OCI-M1 (cell line): ENCODE data around the gene OR56A5.
A peak's percentile ranks its signal among the peaks of the same experiment; 100 is the strongest.
"Not testable (repeated sequence)": the region's sequence is repeated elsewhere in the genome, so short reads cannot be mapped to it uniquely, and the experiment has no call there.

Experiments used
- DNase-seq: peaks from one replicate; lab custom pipeline; 2025; lab: John Stamatoyannopoulos, UW

The OR56A5 gene, protein sequence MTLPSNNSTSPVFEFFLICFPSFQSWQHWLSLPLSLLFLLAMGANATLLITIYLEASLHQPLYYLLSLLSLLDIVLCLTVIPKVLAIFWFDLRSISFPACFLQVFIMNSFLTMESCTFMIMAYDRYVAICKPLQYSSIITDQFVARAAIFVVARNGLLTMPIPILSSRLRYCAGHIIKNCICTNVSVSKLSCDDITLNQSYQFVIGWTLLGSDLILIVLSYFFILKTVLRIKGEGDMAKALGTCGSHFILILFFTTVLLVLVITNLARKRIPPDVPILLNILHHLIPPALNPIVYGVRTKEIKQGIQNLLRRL

DNA sequence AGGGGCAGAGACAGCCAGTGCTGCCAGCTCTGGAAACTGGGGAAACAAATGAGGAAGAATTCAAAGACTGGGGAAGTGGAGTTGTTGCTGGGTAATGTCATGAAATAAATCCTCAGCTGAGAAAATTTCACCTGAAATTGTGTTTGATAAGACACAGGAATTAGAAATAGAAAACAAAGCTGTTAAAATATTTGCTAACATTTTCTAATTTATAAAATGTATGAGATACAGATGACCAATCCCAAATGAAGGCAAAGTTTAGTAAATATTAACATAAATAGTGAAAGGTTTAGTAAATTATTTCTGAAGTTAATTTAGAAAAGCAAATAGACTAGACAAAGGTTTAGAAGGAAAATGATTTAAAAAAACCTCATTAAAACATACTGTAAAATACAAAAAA is at the start of gene OR56A5:
TSS of gene OR56A5 (minus strand) at position 101 of the 400 bp plus-strand sequence. CDS start at position 101, 0 bp downstream.
- no peak for DNase-seq

DNA sequence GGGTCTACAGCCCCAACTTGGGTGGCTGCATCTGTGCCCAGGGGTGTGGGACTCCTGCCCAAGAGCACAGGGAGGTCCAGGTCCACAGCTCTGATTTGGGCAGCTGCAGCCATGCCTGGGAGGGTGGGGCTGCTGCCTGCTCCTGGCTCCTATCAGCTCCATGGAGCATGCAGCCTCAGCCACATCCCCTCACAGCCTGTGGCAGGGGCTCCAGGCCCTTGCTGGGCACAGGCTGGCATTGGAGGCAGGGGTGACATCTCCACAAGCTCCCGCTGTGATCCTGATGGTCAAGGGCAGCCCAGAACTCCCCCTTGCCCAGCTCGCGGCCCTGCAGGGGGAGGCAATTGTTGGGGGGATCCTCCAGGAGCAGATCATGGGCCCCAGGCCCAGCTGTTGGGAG is 44.7 kb upstream of the OR56A5 start:
- no peak for DNase-seq

DNA sequence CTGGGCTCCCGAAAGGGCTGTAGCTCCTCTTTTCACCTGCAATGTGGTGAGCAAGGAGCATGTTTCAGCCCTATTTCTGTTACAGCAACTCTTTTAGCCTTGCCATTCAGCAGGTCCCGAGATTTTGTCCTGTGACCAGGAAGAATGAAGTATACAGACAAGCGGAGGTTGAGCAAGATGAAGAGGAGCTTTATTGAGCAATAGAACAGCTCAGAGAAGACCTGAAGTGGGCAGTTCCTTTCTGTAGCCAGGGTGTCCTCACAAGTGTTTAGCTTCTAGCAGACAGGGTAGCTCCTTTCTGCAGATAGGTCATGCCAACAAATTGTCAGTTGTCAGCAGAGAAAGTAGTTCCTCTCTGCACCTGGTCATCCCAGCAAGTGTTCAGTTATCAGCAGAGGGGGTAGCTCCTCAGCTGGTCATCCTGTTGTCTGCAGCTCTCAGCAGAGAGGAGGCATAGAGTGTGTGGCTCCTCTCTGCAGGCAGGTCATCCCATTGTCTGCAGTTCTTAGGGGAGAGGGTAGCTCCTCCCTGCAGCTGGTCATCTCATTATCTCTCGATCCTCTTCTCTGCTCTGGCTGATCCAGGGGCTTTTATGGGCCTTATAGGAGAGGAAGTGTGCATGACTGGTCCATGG is 43.9 kb upstream of the OR56A5 start:
- DNase-seq = no peak

DNA sequence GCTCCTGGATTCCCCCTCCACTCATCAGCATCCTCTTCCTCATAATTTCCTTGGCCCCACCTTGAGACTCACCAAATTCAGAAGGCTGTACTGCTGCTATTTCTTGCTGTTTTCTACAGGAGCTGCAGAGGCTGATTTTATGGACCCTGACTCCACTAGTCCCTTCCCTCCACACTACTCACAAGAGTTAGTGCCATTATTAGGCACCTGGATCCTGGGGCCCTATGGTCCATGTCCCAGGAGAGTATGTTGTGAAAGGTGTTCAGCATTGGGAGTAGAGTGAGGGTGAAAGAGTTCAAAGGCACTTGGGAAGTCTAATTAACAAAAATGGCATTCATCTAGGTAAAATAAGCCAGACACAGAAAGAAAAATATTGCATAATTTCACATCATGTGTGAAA is 38.6 kb upstream of the OR56A5 start, which contains the start of gene OR56A4:
TSS of gene OR56A4 (minus strand) at position 101 of the 400 bp plus-strand sequence. CDS start 3,954 bp downstream, outside the sequence.
- no peak for DNase-seq

DNA sequence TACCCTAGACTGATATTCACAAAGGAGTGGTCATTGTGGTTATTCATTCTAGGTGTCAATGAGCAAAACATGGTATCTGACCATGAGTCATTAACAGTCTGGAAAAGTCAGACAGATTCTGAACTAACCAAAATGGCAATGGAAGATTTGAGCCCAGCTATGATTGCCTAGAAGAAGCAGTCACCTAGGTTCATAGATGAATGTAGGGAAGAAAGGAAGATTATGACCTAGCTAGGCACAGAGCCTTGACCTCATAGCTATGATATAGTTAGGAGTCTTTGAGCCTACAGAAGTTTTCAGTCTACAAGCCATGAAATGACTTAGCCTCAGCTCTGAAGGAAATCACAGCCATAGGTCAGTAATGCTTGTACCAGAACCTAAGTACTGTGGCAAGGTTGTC is 38.1 kb upstream of the OR56A5 start:
- no peak for DNase-seq

DNA sequence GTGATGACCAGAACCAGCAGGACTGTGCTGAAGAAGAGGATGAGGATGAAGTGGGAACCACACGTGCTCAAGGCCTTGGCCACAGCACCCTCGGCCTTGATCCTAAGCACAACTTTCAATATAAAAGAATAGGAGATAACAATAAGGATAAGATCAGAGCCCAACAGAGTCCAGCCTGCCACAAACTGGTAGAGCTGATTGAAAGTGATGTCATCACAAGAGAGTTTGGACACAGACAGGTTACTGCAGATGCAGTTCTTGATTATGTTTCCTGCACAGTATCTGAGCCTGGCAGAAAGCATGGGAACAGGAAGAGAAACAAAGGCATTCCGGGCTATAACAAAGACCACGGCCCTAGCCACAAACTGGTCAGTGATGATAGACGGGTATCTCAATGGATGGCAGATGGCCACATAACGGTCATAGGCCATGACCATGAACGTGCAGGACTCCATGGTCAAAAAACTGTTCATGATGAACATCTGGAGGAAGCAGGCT is 34.0 kb upstream of the OR56A5 start:
- peak; percentile 13 for DNase-seq

DNA sequence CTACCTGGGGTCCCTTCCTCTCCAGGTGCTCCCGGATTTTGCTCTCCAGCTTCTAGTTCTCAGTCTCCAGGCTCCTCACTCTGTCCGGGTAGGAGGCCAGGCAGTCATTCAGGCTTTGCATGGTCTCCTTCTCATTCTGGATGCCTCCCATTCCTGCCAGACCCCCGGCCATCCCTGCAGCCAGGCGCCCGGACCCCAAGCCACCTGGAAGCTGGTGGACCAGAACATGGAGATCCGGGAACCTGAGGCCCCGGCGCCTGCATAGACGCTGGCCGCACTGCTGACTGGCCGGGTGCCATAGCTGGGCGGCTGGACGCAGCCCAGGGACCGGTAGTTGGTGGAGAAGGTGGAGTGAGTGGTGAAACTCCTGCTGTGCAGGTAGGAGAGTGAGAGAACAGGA is 26.5 kb upstream of the OR56A5 start:
- no peak for DNase-seq

DNA sequence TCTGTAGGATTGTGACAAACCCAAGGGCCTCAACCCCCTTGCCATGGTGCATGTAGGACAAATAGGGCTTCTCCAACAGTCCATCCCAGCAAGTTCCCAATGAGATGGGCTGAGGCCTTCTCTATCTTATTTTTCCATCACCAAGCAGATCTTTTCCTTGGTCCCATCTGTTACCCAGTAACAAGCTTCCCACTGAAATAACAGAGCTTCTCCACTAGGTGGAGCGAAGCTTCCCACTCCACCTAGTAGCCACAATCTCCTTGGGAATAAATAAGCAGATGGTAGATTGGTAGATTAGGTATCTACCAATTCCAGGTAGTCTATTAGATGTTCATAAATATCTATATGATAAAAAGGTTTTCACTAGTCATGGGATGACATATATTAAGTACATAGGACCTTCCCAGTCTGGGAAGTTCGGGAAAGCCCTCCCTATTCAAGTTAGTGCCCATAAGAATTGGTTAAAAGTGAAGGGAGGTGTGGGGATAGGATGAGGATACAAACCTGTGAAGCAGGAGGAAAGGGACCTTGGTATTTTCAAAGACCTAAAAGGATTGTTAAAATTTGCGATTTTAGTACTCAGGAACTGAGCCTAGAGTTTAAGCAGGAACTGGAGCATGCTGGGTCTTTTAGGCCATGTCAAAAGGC is 24.4 kb upstream of the OR56A5 start:
- DNase-seq = peak; percentile 28

DNA sequence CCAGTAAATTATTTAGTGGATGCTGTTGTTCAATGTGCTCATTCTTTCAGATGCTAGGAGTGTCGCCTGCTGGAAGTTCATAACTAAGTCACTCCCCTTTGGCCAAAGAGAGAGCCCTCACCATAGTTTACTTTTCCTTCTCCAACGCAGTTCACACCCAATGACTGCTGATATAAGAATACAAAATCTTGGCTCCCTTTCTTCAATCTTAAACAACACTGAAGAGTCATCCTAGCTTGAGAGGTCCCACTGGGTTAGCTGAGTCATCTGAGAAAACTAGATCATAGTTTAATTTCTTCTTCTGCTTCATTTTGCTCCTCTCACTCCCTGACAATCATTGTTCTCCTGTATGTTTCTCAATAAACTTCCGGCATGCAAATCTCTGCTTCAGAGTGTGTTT is 23.9 kb upstream of the OR56A5 start:
- DNase-seq = no peak

DNA sequence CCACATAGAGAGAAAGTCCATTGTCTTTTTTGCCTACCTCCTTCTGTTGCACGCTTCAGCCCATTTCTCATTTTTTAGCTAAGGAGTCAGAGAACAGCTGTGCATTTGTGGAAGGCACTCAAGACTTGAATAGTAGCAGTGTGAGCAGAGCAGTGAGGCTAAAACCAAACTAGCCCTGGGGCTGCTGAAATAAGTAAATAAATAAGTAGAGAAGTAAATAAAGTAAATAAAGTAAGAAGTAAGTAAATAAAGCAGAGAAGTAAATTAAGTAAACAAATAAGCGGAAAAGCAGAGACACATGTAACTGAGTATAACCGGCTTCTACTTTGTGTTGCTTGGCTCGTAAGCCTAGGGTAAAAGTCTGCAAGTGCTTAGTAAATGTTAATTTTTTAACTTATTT is 20.9 kb upstream of the OR56A5 start:
- no peak for DNase-seq

DNA sequence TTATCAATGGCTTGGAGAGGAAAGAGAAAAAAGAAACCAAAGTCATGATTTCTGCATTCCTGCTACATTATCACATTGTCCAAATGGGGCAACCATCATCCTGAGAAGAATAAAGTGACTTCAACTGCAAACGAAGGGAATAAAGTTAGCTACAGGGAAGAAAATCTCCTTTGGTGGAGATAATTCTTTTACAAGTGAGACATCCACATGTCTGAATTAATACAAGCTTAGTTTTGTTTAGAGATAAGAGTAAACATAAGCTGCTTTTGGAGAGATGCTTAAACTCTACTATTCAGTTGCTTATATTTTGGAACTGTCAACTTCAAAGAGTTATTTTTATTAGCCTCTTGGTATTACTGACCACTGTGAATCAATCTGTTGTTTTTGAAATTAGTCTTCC is 18.6 kb upstream of the OR56A5 start, which contains the start of gene OR52L1:
TSS of gene OR52L1 (minus strand) at position 101 of the 400 bp plus-strand sequence. CDS start at position 46, 55 bp downstream.
- no peak for DNase-seq

DNA sequence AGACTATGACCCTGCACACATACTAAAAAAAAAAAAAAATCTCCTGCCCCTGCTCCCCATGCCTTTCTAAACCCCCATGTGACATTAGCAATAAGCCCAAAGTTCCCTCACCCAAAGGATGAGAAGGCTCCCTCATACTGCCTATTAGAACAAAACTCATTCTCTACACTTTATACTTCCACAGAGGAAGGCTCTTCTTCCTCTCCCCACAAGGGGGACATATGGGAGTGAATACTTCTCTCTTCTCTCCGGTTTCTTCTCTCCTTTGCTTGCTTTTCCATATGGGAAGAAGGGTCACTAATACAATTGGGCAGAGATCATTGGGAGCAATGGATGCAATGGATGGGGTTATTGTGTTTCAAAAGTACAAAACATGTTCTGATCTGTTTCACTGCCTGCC is 15.1 kb upstream of the OR56A5 start:
- no peak for DNase-seq

DNA sequence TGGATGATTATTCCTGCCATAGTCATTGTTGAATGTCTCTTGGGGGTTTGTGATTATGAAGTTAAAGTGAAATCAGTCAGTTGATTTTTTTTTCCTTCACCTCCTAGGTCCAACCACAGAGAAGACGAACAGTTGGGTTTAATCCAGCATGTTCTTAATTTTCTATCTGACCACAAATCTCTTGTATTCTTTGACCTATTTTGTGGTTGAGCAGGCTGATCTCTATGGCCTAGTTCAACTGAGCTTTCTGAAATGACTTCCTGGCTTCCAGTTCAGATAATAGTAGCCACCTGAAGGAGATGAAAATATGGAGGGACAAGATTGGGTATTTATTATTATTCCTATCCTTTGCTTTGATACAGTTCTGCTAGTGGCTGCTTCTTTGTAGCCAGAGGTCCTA is 5.2 kb upstream of the OR56A5 start:
- peak; percentile 18 for DNase-seq

DNA sequence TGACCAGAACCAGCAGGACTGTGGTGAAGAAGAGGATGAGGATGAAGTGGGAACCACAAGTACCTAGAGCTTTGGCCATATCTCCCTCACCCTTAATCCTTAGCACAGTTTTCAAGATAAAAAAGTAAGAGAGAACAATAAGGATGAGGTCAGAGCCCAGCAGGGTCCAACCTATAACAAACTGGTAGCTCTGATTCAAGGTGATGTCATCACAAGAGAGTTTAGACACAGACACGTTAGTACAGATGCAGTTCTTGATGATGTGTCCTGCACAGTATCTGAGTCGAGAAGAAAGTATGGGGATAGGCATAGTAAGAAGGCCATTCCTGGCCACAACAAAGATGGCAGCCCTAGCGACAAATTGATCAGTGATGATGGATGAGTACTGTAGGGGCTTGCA is 586 bp downstream of the OR56A5 start:
- no peak for DNase-seq

DNA sequence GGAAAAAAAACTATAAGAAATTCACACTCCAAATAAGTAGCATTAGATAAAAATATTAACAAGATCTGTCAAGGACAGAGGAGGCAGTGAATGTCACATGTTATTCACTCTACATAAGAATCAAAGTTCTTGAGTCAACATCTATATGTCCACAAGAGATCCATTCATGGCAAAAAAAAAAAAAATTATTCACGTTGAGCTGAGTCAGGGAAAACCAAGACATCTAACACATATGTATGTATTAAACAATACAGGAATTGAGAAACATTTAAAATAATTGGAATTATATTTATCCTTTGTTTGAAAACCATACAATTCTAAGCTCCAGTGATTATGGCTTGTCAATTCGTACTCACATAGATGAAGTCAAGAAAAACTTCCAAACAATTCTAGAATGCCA is 1.3 kb downstream of the OR56A5 start:
- no peak for DNase-seq

DNA sequence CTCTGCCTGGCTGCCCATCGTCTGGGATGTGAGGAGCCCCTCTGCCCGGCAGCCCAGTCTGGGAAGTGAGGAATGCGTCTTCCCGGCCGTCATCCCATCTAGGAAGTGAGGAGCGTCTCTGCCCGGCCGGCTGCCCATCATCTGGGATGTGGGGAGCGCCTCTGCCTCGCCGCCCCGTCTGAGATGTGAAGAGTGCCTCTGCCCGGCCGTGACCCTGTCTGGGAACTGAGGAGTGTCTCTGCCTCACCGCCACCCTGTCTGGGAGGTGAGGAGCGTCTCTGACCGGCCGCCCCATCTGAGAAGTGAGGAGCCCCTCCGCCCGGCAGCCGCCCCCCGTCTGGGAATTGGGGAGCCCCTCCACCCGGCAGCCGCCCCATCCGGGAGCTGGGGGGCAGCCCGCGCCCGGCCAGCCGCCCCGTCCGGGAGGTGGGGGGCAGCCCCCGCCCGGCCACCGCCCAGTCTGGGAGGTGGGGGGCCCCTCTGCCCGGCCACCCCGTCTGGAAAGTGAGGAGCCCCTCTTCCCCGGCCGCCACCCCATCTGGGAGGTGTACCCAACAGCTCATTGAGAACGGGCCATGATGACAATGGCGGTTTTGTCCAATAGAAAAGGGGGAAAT is 7.5 kb downstream of the OR56A5 start:
- DNase-seq = not testable (repeated sequence)

DNA sequence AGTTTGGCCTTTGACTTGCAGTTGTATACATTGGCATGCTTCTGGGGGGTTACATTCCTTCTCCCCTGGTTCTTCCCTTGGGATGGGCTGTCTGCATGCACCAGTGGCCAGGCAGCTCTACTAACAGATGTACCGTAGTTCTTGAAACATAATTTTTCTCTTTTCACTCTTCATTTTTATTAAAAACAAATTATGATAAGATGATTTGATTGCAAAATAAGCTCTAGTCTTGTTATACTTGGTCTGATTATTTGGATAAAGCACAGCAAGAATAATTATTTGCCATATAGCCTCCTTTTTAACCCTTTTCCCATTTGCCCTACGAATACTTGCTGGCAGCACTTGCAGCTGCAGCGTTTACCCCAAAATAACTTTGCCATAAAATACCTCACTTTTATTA is 12.7 kb downstream of the OR56A5 start:
- no peak for DNase-seq

DNA sequence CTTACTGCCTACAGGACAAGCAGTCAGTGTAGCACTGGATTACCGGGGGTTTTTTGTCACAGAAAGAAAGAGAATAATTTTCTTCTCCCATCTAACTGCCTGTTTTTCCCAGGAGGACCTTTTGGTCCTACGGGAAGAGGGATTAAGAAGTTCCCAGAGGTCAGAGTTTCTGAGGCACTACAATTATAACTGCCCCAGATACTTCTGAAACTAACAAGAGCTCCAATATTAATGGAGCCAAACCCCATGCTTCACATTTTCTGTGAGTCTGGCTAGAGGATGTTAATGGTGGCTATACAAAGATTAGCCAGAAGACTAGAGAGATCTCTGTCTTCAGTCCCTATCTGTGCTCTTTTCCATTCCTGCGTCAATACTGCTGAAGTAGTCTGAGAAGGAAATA is 26.3 kb downstream of the OR56A5 start, which contains the start of gene OR56A3:
TSS of gene OR56A3 (plus strand) at position 301 of the 400 bp plus-strand sequence. CDS start 5,096 bp downstream, outside the sequence.
- DNase-seq = no peak

DNA sequence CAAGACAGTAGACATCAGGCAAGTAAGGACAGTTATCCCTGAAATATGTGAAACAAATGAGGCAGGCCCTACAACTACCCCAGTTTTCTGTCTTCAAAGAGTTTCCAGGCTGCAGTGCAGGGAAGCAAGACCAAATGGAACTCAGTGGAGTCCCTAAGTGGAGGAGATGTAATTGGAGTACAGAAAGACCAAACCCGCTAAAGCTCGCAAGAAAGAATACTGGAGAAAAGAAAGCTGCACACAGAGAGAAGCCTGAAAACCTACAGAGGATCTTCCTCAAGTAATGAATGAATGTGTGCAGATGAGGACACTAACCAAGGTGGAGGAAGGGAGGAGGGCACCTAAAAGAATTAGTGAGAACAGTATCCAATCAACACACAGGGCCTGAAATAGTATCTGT is 27.5 kb downstream of the OR56A5 start:
- DNase-seq = no peak

DNA sequence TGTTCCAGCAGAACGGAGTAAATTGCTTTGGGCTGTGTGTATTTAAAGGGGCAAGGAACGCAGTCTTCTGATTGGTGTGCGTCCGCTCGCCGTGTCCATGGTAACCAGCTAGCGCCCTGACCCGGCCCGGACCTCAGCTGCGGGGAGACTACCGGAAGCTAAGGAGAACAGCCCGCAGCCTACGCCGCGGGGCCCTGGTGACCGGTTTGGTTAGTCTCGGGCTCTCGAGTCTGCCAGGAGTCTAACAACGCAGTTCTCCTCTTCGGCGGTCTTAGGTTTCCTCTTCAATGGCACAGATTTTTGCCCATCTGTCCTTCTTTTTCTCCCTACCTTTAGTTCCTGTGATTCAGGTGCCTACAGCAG is 29.7 kb downstream of the OR56A5 start:
- DNase-seq = no peak

DNA sequence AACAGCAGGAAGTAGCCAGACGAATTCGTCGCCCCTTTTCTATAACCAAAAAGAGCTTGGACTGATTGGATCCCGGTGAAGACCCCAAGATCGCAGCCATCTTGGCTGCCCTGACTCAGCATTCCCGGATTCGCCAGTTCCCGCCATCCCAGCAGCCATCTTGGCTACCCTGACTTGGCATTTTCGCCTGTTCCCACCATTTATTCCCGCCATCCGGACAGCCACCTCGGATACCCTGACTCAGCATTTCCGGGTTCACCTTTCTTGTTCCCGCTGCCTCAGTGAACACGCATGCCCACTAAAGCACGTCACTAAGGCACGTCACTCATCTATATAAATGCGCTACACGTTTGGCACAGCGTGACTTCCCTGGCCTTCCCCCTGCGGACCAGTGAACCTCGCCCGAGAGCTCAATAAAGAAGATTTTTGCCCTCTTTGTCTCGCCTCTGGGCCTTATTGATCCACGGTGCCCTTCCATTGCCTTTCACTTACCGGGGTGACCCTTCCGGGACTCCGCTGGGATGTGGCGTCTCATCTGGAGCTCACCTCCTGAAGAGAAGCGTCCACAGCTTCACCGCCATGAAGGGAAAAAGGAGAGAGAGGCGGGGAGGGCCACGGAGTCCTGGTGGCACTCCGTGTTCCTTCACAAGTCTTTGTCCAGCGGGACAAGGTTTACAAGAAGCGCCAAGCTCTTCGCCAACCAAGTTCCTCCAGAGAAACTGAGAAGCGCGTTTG is 30.3 kb downstream of the OR56A5 start:
- DNase-seq = no peak

DNA sequence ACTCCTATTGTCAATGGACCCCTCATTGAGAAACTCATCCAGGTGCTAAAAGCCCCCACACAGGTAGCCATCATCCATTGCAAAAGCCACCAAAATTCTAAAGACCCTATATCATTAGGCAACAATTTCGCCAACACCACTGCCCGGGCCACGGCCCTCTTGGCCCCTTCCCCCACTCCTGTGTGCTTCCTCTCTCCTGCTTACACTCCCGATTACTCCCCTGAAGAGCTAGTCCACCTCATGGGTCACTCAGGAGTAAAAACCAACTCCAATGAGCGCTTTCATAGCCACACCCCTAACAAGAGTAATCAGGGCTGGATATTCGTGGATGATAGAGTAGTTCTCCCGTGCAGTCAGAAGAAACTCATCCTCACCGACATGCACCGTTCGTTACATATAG is 35.2 kb downstream of the OR56A5 start:
- no peak for DNase-seq
